Measurements from ENCODE around the gene C18orf54. TPM values are rescaled to one million over a fixed set of nuclear protein-coding genes. Genes with fewer than 3 reads are reported as not detected.
"Not testable (repeated sequence)": the region's sequence is repeated elsewhere in the genome, so short reads cannot be mapped to it uniquely, and the experiment has no call there.

C18orf54 gene
- polyA plus RNA-seq, 1 donor, result 15.8 TPM

GRCh38 chr18:54386800-54387495 lies 29.2 kb downstream of the C18orf54 start:
- not testable (repeated sequence) for DNase-seq

- DNase-seq, result no peak
Observed at GRCh38 chr18:54387631-54388030, 29.9 kb downstream of the C18orf54 start.

GRCh38 chr18:54388203-54389142 lies 30.8 kb downstream of the C18orf54 start:
- no peak for DNase-seq

- DNase-seq, result no peak
Observed at GRCh38 chr18:54389143-54389505, 31.4 kb downstream of the C18orf54 start.

GRCh38 chr18:54390838-54391237 lies 33.1 kb downstream of the C18orf54 start:
- DNase-seq, result no peak

- peak; percentile 67 for DNase-seq
Observed at GRCh38 chr18:54392543-54393023, 34.9 kb downstream of the C18orf54 start.

- DNase-seq, result no peak
Observed at GRCh38 chr18:54393648-54394294, 36.1 kb downstream of the C18orf54 start.

- no peak for DNase-seq
Observed at GRCh38 chr18:54396760-54397159, 39.1 kb downstream of the C18orf54 start.

- DNase-seq, result no peak
Observed at GRCh38 chr18:54405290-54405689, 47.6 kb downstream of the C18orf54 start.

- no peak for DNase-seq
Observed at GRCh38 chr18:54411781-54412180, 54.1 kb downstream of the C18orf54 start.

GRCh38 chr18:54415086-54415485 lies 57.4 kb downstream of the C18orf54 start:
- DNase-seq, result no peak

- no peak for DNase-seq
Observed at GRCh38 chr18:54416436-54416835, 58.7 kb downstream of the C18orf54 start.

- DNase-seq, result no peak
Observed at GRCh38 chr18:54423831-54424230, 66.1 kb downstream of the C18orf54 start.

GRCh38 chr18:54426085-54426665 lies 68.5 kb downstream of the C18orf54 start:
- no peak for DNase-seq

Other genes starting within 250 kb of the C18orf54 start
- gene MBD2, start 133.2 kb upstream of the C18orf54 start, polyA plus RNA-seq (ENCODE audit: insufficient read length), result 129 TPM
- gene POLI, start 88.4 kb upstream of the C18orf54 start, polyA plus RNA-seq (ENCODE audit: insufficient read length), result 120 TPM
- gene STARD6, start within 50 bp of the C18orf54 start, polyA plus RNA-seq (ENCODE audit: insufficient read length), result not detected
- 0.08 TPM for gene DYNAP, start 233.3 kb downstream of the C18orf54 start, polyA plus RNA-seq (ENCODE audit: insufficient read length)